Fibroblast of the conjunctiva (primary cell): ENCODE results near the gene MARS1.
"Not testable (repeated sequence)": the region's sequence is repeated elsewhere in the genome, so short reads cannot be mapped to it uniquely, and the experiment has no call there.

Source experiments
- DNase-seq: peaks from one replicate; pipeline ENCODE4 v3.0.0-alpha.2; 2010; ENCODE audit warnings: low read depth

MARS1 gene

GRCh38 chr12:57495051-57495701, 7.3 kb downstream of the MARS1 start:
- not testable (repeated sequence) for DNase-seq

- DNase-seq = no peak
Observed at GRCh38 chr12:57496822-57497221, 9.0 kb downstream of the MARS1 start.

GRCh38 chr12:57497223-57498131, 9.6 kb downstream of the MARS1 start:
- DNase-seq = no peak

GRCh38 chr12:57498132-57498502, 10.2 kb downstream of the MARS1 start:
- DNase-seq = no peak

- no peak for DNase-seq
Observed at GRCh38 chr12:57498571-57498970, 10.7 kb downstream of the MARS1 start.

GRCh38 chr12:57500213-57500612, 12.3 kb downstream of the MARS1 start:
- no peak for DNase-seq

- not testable (repeated sequence) for DNase-seq
Observed at GRCh38 chr12:57502311-57502969, 14.6 kb downstream of the MARS1 start.

- DNase-seq = not testable (repeated sequence)
Observed at GRCh38 chr12:57506541-57506940, 18.7 kb downstream of the MARS1 start.

GRCh38 chr12:57507796-57508195, 19.9 kb downstream of the MARS1 start:
- DNase-seq = not testable (repeated sequence)

- DNase-seq = no peak
Observed at GRCh38 chr12:57511161-57511560, 23.3 kb downstream of the MARS1 start.

GRCh38 chr12:57511588-57512325, 23.9 kb downstream of the MARS1 start:
- DNase-seq = no peak

- DNase-seq = no peak
Observed at GRCh38 chr12:57512665-57513064, 24.8 kb downstream of the MARS1 start.

GRCh38 chr12:57513266-57513665, 25.4 kb downstream of the MARS1 start:
- no peak for DNase-seq

- not testable (repeated sequence) for DNase-seq
Observed at GRCh38 chr12:57513677-57514076, 25.8 kb downstream of the MARS1 start.

GRCh38 chr12:57514246-57514645, 26.4 kb downstream of the MARS1 start:
- DNase-seq = not testable (repeated sequence)

GRCh38 chr12:57514720-57515407, 27.0 kb downstream of the MARS1 start:
- DNase-seq = no peak

GRCh38 chr12:57515408-57515933, 27.6 kb downstream of the MARS1 start:
- DNase-seq = no peak

- no peak for DNase-seq
Observed at GRCh38 chr12:57515934-57516541, 28.2 kb downstream of the MARS1 start.

- no peak for DNase-seq
Observed at GRCh38 chr12:57516617-57517153, 28.8 kb downstream of the MARS1 start.

- no peak for DNase-seq
Observed at GRCh38 chr12:57517187-57517586, 29.3 kb downstream of the MARS1 start.
